Bronchial epithelial cell (primary cell): ENCODE results near the gene KRTAP3-3. TPM values are rescaled to one million over a fixed set of nuclear protein-coding genes. Genes with fewer than 3 reads are reported as not detected.
A peak's percentile ranks its signal among the peaks of the same experiment; 100 is the strongest.

ENCODE experiments used
- DNase-seq: peaks from one replicate; pipeline ENCODE4 v3.0.0-alpha.2; 2010; ENCODE audit warnings: low read depth
- FAIRE-seq: peaks from 2 replicates; lab custom pipeline; 2011; peaks lifted over from hg19 to GRCh38; lab: Jason Lieb, UNC
- H3K27me3 ChIP-seq: 2 replicates; pipeline ENCODE4 v1.5.1; 2011; ENCODE audit warnings: low read length; ENCODE audit not compliant: control insufficient read depth, insufficient read depth
- H3K36me3 ChIP-seq: 2 replicates; pipeline ENCODE4 v1.5.1; 2011; ENCODE audit warnings: low read length; ENCODE audit not compliant: control insufficient read depth, insufficient read depth
- H3K4me3 ChIP-seq: 2 replicates; pipeline ENCODE4 v1.5.1; 2011; ENCODE audit warnings: mild to moderate bottlenecking, low read depth, low read length, control low read depth
- CTCF ChIP-seq: IDR thresholded peaks from 2 replicates; pipeline ENCODE4 v1.5.1; 2011; ENCODE audit warnings: mild to moderate bottlenecking, moderate library complexity, low read length, control low read depth, inconsistent platforms; ENCODE audit not compliant: insufficient read depth, severe bottlenecking
- total RNA-seq: library from RNA; depleted of rRNA; stranded (reverse); fragments of >200 nt; gene quantifications from 2 replicates; pipeline ENCODE4 v1.2.1, GENCODE V29; 2014

The KRTAP3-3 gene
- total RNA-seq, 1 donor from 2014 or later: not detected

DNA sequence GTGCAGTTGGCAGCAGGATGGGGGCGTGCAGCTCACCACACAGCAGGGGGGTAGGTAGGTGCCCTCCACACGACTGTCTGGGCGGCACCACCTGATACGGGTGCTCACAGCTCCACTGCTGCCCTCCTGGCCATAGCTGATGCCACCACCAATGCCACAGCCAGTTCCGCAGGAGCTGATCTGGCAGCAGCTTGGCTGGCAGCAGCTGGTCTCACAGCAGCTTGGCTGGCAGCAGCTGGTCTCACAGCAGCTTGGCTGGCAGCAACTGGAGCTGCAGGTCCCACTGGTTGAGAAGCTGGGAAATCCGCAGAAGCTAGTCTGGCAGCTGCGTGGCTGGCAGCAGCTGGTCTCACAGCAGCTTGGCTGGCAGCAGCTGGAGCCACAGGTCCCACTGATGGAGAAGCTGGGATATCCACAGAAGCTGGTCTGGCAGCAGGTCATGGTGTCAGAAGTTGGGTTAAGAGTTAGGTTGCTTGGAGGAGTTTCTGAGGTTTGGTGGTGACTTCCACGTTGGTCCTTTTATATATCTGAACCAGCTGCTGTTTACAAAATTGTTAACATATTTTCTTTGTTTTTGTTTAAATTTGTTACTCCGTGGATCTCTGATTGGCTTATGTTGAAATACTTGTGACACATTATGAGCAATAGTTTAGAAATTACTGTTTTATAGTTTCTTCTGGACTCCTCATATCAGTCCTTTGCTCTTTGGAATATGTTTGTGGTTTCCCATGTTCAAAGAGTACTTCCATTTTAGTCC lies 32.9 kb upstream of the KRTAP3-3 start, which contains the start of gene KRTAP1-5:
Gene KRTAP1-5 (minus strand): TSS at position 494 of the 757 bp plus-strand sequence. CDS start 53 bp downstream, at position 441.
- TF ChIP-seq CTCF: no peak
- Histone ChIP-seq H3K36me3 (no peaks in the 10 kb centered on the region), H3K27me3 (no peaks in the 10 kb centered on the region), H3K4me3 (no peak within 1 kb of the TSS)
- peak; percentile 49 for DNase-seq
- FAIRE-seq: no peak

DNA sequence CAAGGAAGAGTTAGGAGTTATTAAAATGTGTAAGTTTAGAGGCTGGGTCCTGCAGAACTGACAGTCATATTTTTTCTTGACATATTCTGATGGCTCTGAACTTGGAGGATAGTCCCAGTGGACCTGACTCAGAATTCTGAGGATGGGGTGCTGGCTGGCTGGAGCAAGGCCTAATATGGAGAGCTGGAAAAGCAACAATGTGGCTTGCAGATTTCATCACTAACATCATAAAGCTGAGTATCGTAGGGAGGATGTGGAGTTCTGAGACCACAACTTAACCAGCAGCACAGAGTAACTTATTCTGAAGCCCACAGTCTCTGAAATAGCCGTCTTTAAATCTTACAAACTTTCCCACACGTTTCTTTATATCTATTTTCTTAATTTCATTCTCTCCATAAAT lies 30.7 kb upstream of the KRTAP3-3 start:
- DNase-seq: no peak
- Histone ChIP-seq H3K36me3 (no peaks in the 10 kb centered on the region), H3K4me3 (no peak overlapping the region), H3K27me3 (no peaks in the 10 kb centered on the region)
- FAIRE-seq: no peak
- TF ChIP-seq CTCF: no peak

- TF ChIP-seq CTCF: no peak
- Histone ChIP-seq H3K27me3 (no peaks in the 10 kb centered on the region), H3K4me3 (no peak overlapping the region), H3K36me3 (no peaks in the 10 kb centered on the region)
- DNase-seq (no peak), FAIRE-seq (no peak)
These were observed 26.4 kb upstream of the KRTAP3-3 start for GRCh38 chr17:41020336-41020735.

GRCh38 chr17:41019415-41019814 lies 25.5 kb upstream of the KRTAP3-3 start:
- FAIRE-seq: no peak
- no peak overlapping the region for H3K4me3 ChIP-seq
- DNase-seq: no peak
- no peaks in the 10 kb centered on the region for H3K36me3 ChIP-seq
- H3K27me3 ChIP-seq: no peaks in the 10 kb centered on the region
- TF ChIP-seq CTCF: no peak

DNA sequence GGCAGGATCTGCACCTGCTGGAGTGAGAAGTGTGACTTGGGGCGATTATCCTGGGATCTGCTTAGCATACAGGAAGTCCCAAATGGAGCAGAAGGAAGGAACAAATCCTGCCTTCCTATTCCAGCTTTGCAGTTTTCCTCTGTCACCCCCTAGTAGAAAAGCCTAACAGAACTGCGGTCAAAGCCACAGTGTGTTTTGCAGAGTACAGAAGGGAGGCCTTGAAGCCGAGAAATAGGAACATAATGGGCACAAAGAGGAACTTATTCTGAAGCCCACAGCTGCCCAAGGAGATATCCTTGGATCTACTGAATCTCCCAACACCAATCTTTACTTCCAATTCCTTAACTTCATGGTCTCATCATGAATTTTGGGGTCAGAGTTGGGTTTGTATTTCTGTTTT lies 24.6 kb upstream of the KRTAP3-3 start:
- Histone ChIP-seq H3K4me3 (no peak overlapping the region), H3K27me3 (no peaks in the 10 kb centered on the region), H3K36me3 (no peaks in the 10 kb centered on the region)
- DNase-seq: no peak
- TF ChIP-seq CTCF: no peak
- no peak for FAIRE-seq

- no peaks in the 10 kb centered on the region for H3K36me3 ChIP-seq
- FAIRE-seq: peak; percentile 73
- DNase-seq: no peak
- H3K4me3 ChIP-seq: no peak overlapping the region
- no peaks in the 10 kb centered on the region for H3K27me3 ChIP-seq
- TF ChIP-seq CTCF: no peak
These were observed 22.7 kb upstream of the KRTAP3-3 start for GRCh38 chr17:41016578-41017215.
